Lung (tissue), 16 donors: Measurements from ENCODE around the gene PRKAA1. TPM values are rescaled to one million over a fixed set of nuclear protein-coding genes. Genes with fewer than 3 reads are reported as not detected.

Source experiments
- ATAC-seq: fragments of 200-7000 bp; cut with Tn5 transposase; one replicate; pipeline ENCODE4 v1.9.1; 2020; ENCODE audit warnings: moderate number of reproducible peaks; ENCODE audit not compliant: insufficient read depth, low FRiP score
- DNase-seq, 3 donors: peaks; one replicate each; pipeline ENCODE4 v3.0.0-alpha.2; 2013 to 2017
- H3K27ac ChIP-seq, 2 donors: one replicate each; pipeline ENCODE4 v1.5.1; 2013; ENCODE audit warnings: mild to moderate bottlenecking in 2 of 2, moderate library complexity in 2 of 2, control low read depth in 1 of 2, inconsistent platforms in 1 of 2, low read depth in 1 of 2, low read length in 1 of 2
- H3K27me3 ChIP-seq, 3 donors: one replicate each; pipeline ENCODE4 v1.5.1; 2013; ENCODE audit warnings: low read length in 2 of 3; ENCODE audit not compliant: control insufficient read depth in 3 of 3, insufficient read depth in 3 of 3
- H3K36me3 ChIP-seq, 4 donors: one replicate each; pipeline ENCODE4 v1.5.1; 2013; ENCODE audit warnings: low read length in 4 of 4, mild to moderate bottlenecking in 1 of 4, moderate library complexity in 1 of 4; ENCODE audit not compliant: control insufficient read depth in 4 of 4, insufficient read depth in 4 of 4
- H3K4me1 ChIP-seq, 5 donors: one replicate each; pipeline ENCODE4 v1.5.1; 2013; ENCODE audit warnings: low read length in 5 of 5, mild to moderate bottlenecking in 2 of 5, moderate library complexity in 1 of 5; ENCODE audit not compliant: control insufficient read depth in 5 of 5, insufficient read depth in 5 of 5
- H3K4me3 ChIP-seq: one replicate; pipeline ENCODE4 v1.5.1; 2013; ENCODE audit warnings: mild to moderate bottlenecking, control low read depth, moderate library complexity
- H3K9ac ChIP-seq, 2 donors: one replicate each; pipeline ENCODE4 v1.5.1; 2013; ENCODE audit warnings: low read length in 2 of 2, control low read depth in 1 of 2; ENCODE audit not compliant: insufficient read depth in 1 of 2
- H3K9me3 ChIP-seq, 4 donors: one replicate each; pipeline ENCODE4 v1.5.1; 2013; ENCODE audit warnings: low read length in 3 of 4, mild to moderate bottlenecking in 1 of 4, moderate library complexity in 1 of 4; ENCODE audit not compliant: control insufficient read depth in 4 of 4, insufficient read depth in 3 of 4
- WGBS, 2 donors: extraction: QIAGEN DNeasy Blood & Tissue Kit; methylation state at CpG; one replicate each; pipeline ENCODE4 v1.1.7; 2013; 5-methylcytosine and 5-hydroxymethylcytosine counted together
- long read RNA-seq, 5 donors: transcript quantifications; one replicate each; lab custom pipeline, GENCODE V29; 2026
- polyA plus RNA-seq, 2 donors: library from polyadenylated mRNA; stranded (reverse); fragments of 200-250 nt; gene quantifications; one replicate each; pipeline ENCODE4 v1.2.1, GENCODE V29; 2013
- total RNA-seq, 2 donors: library from RNA; depleted of rRNA in 1 of 2; stranded (reverse); fragments of >200 nt in 1 of 2; gene quantifications; one replicate each; pipeline ENCODE4 v1.2.1, GENCODE V29; 2014 to 2021
- TF ChIP-seq, protein P1 (sequence below): IDR thresholded peaks from 2 replicates; pipeline ENCODE4 v1.5.1; 2012; ENCODE audit warnings: mild to moderate bottlenecking; ENCODE audit errors: control extremely low read depth, extremely low read depth
- donor health status: control.
- donor health status: control.
- donor health status: Bipolar disorder and iron deficiency.
- donor health status: healthy.
- donor health status: DM: yes; HTN: yes; CAD: no.

The PRKAA1 gene
- total RNA-seq (100 to 1,000 TPM in 1 of 2 donors, 10 to 100 TPM in 1; 78.5 to 113 TPM), polyA plus RNA-seq (10 to 100 TPM; 24.5 to 34.7 TPM)
- long read RNA-seq, donor 1, full-length matches to known transcripts = 16 of 16 reads
- long read RNA-seq, donor 1, partial matches to known transcripts = 0 of 16 reads
- long read RNA-seq, donor 1, other reads (novel, unspliced or antisense) = 0 of 16 reads
- long read RNA-seq, donor 2, full-length matches to known transcripts = 11 of 18 reads
- long read RNA-seq, donor 2, partial matches to known transcripts = 7 of 18 reads
- long read RNA-seq, donor 2, other reads (novel, unspliced or antisense) = 0 of 18 reads
- long read RNA-seq, donor 3, full-length matches to known transcripts = 16 of 97 reads
- long read RNA-seq, donor 3, partial matches to known transcripts = 46 of 97 reads
- long read RNA-seq, donor 3, other reads (novel, unspliced or antisense) = 35 of 97 reads
- long read RNA-seq, donor 4, full-length matches to known transcripts = 4 of 4 reads
- long read RNA-seq, donor 4, partial matches to known transcripts = 0 of 4 reads
- long read RNA-seq, donor 4, other reads (novel, unspliced or antisense) = 0 of 4 reads
- long read RNA-seq, donor 5, full-length matches to known transcripts = 16 of 225 reads
- long read RNA-seq, donor 5, partial matches to known transcripts = 199 of 225 reads
- long read RNA-seq, donor 5, other reads (novel, unspliced or antisense) = 10 of 225 reads

DNA sequence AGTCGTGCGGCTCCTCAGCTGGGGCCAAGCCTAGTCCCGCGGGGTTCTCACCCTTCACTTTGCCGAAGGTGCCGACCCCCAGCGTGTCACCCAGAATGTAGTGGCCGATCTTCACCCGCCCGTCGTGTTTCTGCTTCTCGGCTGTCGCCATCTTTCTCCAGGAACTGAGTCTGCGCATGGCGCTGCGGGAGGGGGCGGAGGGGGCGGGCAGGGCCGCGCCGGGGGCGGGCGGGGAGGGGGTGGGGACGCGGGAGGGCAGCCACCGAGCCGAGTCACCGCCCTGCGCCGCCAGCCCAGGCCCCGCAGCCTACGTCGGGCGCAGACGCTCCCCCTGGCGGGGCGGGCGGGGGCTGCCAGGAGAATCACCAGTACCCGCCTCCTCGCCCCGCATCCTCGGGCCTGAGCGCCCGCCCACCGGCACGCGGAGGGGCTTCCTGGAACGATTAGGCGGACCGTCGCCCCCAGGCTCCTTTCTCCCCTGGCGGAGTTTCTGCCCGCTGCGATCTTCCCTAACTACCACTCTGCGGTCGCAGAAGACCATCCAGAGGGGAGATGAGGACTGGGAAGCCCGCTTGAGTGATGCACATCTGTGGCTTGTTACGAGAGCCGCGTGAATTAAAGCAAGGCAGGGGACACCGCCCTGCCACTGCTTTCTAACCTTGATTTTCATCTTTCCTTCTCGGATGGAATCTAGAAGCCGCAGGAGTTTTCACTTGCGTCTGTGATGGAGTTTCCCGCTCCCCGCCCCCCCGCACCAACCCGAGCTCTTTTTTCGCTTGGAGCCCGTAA, at the start of gene PRKAA1:
TSS of gene PRKAA1 (minus strand) at position 363 of the 789 bp plus-strand sequence. CDS start at position 178, 185 bp downstream.
- H3K4me3 ChIP-seq = peak within 1 kb of the TSS; percentile 88
- ATAC-seq = peak; percentile 93
- peaks cover 0 to 2% (median 0%) of the 10 kb centered on the region in 4 donors for H3K9me3 ChIP-seq
- WGBS, 2 donors = 0 to 1% methylated on average over 50 to 70 of the region's 70 CpGs
- peaks cover 0 to 20% (median 3%) of the 10 kb centered on the region in 5 donors for H3K4me1 ChIP-seq
- H3K9ac ChIP-seq = peak within 1 kb of the TSS; percentile 76 to 95
- DNase-seq = peak; percentile 93 to 96 (median 95)
- H3K27ac ChIP-seq = peak within 1 kb of the TSS; percentile 85 to 96
- TF ChIP-seq, protein P1, sequence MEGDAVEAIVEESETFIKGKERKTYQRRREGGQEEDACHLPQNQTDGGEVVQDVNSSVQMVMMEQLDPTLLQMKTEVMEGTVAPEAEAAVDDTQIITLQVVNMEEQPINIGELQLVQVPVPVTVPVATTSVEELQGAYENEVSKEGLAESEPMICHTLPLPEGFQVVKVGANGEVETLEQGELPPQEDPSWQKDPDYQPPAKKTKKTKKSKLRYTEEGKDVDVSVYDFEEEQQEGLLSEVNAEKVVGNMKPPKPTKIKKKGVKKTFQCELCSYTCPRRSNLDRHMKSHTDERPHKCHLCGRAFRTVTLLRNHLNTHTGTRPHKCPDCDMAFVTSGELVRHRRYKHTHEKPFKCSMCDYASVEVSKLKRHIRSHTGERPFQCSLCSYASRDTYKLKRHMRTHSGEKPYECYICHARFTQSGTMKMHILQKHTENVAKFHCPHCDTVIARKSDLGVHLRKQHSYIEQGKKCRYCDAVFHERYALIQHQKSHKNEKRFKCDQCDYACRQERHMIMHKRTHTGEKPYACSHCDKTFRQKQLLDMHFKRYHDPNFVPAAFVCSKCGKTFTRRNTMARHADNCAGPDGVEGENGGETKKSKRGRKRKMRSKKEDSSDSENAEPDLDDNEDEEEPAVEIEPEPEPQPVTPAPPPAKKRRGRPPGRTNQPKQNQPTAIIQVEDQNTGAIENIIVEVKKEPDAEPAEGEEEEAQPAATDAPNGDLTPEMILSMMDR = peak; percentile 35
- H3K27me3 ChIP-seq = no peaks in the 10 kb centered on the region
- peaks cover 0 to 4% (median 0%) of the 10 kb centered on the region in 4 donors for H3K36me3 ChIP-seq

GRCh38 chr5:40847525-40847924, 49.4 kb upstream of the PRKAA1 start:
- Histone ChIP-seq H3K27me3 (no peaks in the 10 kb centered on the region), H3K9me3 (no peaks in the 10 kb centered on the region), H3K9ac (no peak overlapping the region), H3K27ac (no peak overlapping the region), H3K4me3 (no peak overlapping the region), H3K36me3 (peaks cover 0 to 12% (median 4%) of the 10 kb centered on the region in 4 donors), H3K4me1 (peaks cover 0 to 5% (median 0%) of the 10 kb centered on the region in 5 donors)
- TF ChIP-seq, protein P1 = no peak
- 96% methylated on average over 1 of the region's 1 CpG for WGBS, 2 donors
- DNase-seq (no peak), ATAC-seq (no peak)

DNA sequence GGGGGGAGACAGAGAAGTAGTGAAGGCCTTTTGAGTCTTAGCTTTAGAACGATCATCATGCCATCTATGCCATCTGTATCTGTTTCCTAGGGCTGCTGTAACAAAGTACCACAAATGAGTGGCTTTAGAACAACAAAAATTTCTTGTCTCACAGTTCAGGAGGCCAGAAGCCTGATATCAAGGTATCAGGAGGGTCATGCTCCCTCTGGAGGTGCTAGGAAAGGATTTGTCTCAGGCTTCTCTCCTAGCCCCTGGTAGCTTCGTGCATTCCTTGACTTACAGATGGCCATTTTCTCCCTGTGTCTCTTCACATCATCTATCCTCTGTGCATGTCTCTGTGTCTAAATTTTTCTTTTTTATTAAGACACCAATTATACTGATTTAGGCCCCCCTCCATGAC, 48.2 kb upstream of the PRKAA1 start:
- DNase-seq = no peak
- peaks cover 0 to 8% (median 0%) of the 10 kb centered on the region in 5 donors for H3K4me1 ChIP-seq
- no peak overlapping the region for H3K4me3 ChIP-seq
- H3K27ac ChIP-seq = no peak overlapping the region
- H3K36me3 ChIP-seq = peaks cover 0 to 9% (median 2%) of the 10 kb centered on the region in 4 donors
- no peaks in the 10 kb centered on the region for H3K27me3 ChIP-seq
- H3K9ac ChIP-seq = no peak overlapping the region
- no peaks in the 10 kb centered on the region for H3K9me3 ChIP-seq
- TF ChIP-seq, protein P1 = no peak
- WGBS, 2 donors = 93% methylated on average over 2 of the region's 2 CpGs
- ATAC-seq = no peak
